ENCODE results near the gene PSMD13.

The PSMD13 gene

GRCh38 chr11:279040-279965 is 42.5 kb downstream of the PSMD13 start:
- peak overlapping the region; percentile 30; the same call in 1 of the 2 replicates for H3K4me3 ChIP-seq (ENCODE audit: low read depth, low read length)
- DNase-seq (ENCODE audit: low read depth) = no peak
- TF ChIP-seq, protein P1, sequence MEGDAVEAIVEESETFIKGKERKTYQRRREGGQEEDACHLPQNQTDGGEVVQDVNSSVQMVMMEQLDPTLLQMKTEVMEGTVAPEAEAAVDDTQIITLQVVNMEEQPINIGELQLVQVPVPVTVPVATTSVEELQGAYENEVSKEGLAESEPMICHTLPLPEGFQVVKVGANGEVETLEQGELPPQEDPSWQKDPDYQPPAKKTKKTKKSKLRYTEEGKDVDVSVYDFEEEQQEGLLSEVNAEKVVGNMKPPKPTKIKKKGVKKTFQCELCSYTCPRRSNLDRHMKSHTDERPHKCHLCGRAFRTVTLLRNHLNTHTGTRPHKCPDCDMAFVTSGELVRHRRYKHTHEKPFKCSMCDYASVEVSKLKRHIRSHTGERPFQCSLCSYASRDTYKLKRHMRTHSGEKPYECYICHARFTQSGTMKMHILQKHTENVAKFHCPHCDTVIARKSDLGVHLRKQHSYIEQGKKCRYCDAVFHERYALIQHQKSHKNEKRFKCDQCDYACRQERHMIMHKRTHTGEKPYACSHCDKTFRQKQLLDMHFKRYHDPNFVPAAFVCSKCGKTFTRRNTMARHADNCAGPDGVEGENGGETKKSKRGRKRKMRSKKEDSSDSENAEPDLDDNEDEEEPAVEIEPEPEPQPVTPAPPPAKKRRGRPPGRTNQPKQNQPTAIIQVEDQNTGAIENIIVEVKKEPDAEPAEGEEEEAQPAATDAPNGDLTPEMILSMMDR (IDR thresholded peaks at IDR 0.05; ENCODE audit: control insufficient read depth, extremely low read depth, insufficient read depth) = no peak

- no peak for DNase-seq (ENCODE audit: low read depth)
- TF ChIP-seq, protein P1 (IDR thresholded peaks at IDR 0.05; ENCODE audit: control insufficient read depth, extremely low read depth, insufficient read depth) = no peak
- H3K4me3 ChIP-seq (ENCODE audit: low read depth, low read length) = peak overlapping the region; percentile 30
These were observed 43.4 kb downstream of the PSMD13 start for GRCh38 chr11:279966-280705.

GRCh38 chr11:280706-281485 is 44.1 kb downstream of the PSMD13 start:
- no peak for DNase-seq (ENCODE audit: low read depth)
- no peak overlapping the region for H3K4me3 ChIP-seq (ENCODE audit: low read depth, low read length)
- TF ChIP-seq, protein P1 (IDR thresholded peaks at IDR 0.05; ENCODE audit: control insufficient read depth, extremely low read depth, insufficient read depth) = no peak

GRCh38 chr11:281486-282161 is 44.8 kb downstream of the PSMD13 start:
- no peak for DNase-seq (ENCODE audit: low read depth)
- TF ChIP-seq, protein P1 (IDR thresholded peaks at IDR 0.05; ENCODE audit: control insufficient read depth, extremely low read depth, insufficient read depth) = no peak
- H3K4me3 ChIP-seq (ENCODE audit: low read depth, low read length) = no peak overlapping the region

DNA sequence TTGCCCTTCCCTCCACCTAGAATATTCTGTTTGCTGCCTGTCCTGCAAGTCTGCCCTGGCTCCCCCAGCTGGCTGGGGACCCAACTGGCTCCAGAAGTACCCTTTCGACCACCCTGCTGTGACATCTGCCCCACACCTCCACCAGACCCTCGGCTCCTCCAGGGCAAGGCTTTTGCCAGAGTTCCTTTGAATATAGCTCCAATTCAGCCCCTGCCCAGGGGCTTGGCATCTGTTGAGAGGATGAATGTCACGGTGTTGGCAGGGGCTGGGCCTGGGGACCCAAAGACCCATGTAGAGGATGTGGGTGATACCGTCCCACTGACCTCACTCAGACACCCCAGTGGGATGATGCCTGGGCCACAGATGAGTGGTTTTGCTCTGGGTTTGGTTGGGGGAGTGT is 45.4 kb downstream of the PSMD13 start:
- DNase-seq (ENCODE audit: low read depth) = no peak
- TF ChIP-seq, protein P1 (IDR thresholded peaks at IDR 0.05; ENCODE audit: control insufficient read depth, extremely low read depth, insufficient read depth) = no peak
- no peak overlapping the region for H3K4me3 ChIP-seq (ENCODE audit: low read depth, low read length)

All from LNCaP clone FGC (cell line).